Neural progenitor cell (in vitro differentiated cells): ENCODE data around the gene GNMT. TPM values are rescaled to one million over a fixed set of nuclear protein-coding genes. Genes with fewer than 3 reads are reported as not detected.

ENCODE experiments used
- DNase-seq: peaks from one replicate; pipeline ENCODE4 v3.0.0-alpha.2; 2016; ENCODE audit warnings: low spot score
- H2AFZ ChIP-seq: fragments of 200-600 bp; sonication (generic); replicated peaks from 2 replicates; pipeline ENCODE4 v1.6.1; 2016; ENCODE audit warnings: antibody characterized with exemption
- H3F3A ChIP-seq: fragments of 200-600 bp; sonication (generic); 2 replicates; pipeline ENCODE4 v1.6.1; 2016; ENCODE audit warnings: antibody characterized with exemption, low read depth
- H3K27ac ChIP-seq: fragments of 200-600 bp; sonication (generic); 2 replicates; pipeline ENCODE4 v1.5.1; 2016; ENCODE audit warnings: mild to moderate bottlenecking
- H3K27me3 ChIP-seq: fragments of 200-600 bp; sonication (generic); 2 replicates; pipeline ENCODE4 v1.6.1; 2016; ENCODE audit warnings: mild to moderate bottlenecking, moderate library complexity
- H3K36me3 ChIP-seq: fragments of 200-600 bp; sonication (generic); 2 replicates; pipeline ENCODE4 v1.5.1; 2016
- H3K4me1 ChIP-seq: fragments of 200-600 bp; sonication (generic); 2 replicates; pipeline ENCODE4 v1.6.1; 2016; ENCODE audit warnings: mixed run types
- H3K4me2 ChIP-seq: fragments of 200-600 bp; sonication (generic); 2 replicates; pipeline ENCODE4 v1.6.1; 2016
- H3K4me3 ChIP-seq: fragments of 200-600 bp; sonication (generic); 2 replicates; pipeline ENCODE4 v1.5.1; 2016
- H3K79me2 ChIP-seq: fragments of 200-600 bp; sonication (generic); 2 replicates; pipeline ENCODE4 v1.6.1; 2016; ENCODE audit warnings: low read depth
- H3K9ac ChIP-seq: fragments of 200-600 bp; sonication (generic); 2 replicates; pipeline ENCODE4 v1.6.1; 2016
- H3K9me3 ChIP-seq: fragments of 200-600 bp; sonication (generic); 2 replicates; pipeline ENCODE4 v1.5.1; 2016; ENCODE audit warnings: low read depth
- H4K20me1 ChIP-seq: fragments of 200-600 bp; sonication (generic); 2 replicates; pipeline ENCODE4 v1.6.1; 2016; ENCODE audit warnings: low read depth
- H3K27ac Mint-ChIP-seq: 3 replicates; pipeline ENCODE4 v1.8.0; 2021; ENCODE audit warnings: mixed read lengths
- H3K27me3 Mint-ChIP-seq: 2 replicates; pipeline ENCODE4 v1.8.0; 2022; ENCODE audit warnings: low read depth, mild to moderate bottlenecking, inconsistent platforms, moderate library complexity, mixed read lengths; ENCODE audit not compliant: insufficient read depth
- H3K36me3 Mint-ChIP-seq: 3 replicates; pipeline ENCODE4 v1.8.0; 2021; ENCODE audit warnings: mixed read lengths
- H3K4me1 Mint-ChIP-seq: 3 replicates; pipeline ENCODE4 v1.8.0; 2021; ENCODE audit warnings: mixed read lengths
- H3K4me3 Mint-ChIP-seq: 3 replicates; pipeline ENCODE4 v1.8.0; 2021; ENCODE audit warnings: mild to moderate bottlenecking, moderate library complexity, mixed read lengths
- H3K9me3 Mint-ChIP-seq: 3 replicates; pipeline ENCODE4 v1.8.0; 2020; ENCODE audit warnings: mixed read lengths
- EZH2 ChIP-seq: fragments of 200-600 bp; sonication (generic); IDR thresholded peaks from 2 replicates; pipeline ENCODE4 v1.6.1; 2017; ENCODE audit warnings: antibody characterized with exemption, mild to moderate bottlenecking, moderate library complexity
- EZH2phosphoT487 ChIP-seq: fragments of 200-600 bp; sonication (generic); IDR thresholded peaks from 2 replicates; pipeline ENCODE4 v1.6.1; 2017; ENCODE audit warnings: antibody characterized with exemption
- total RNA-seq: library from RNA; depleted of rRNA; stranded (reverse); fragments of >200 nt; gene quantifications from 2 replicates; pipeline ENCODE4 v1.2.3, GENCODE V29; 2015; ENCODE audit warnings: low replicate concordance
- TF ChIP-seq, protein P1 (sequence below): fragments of 200-600 bp; sonication (generic); IDR thresholded peaks from 2 replicates; pipeline ENCODE4 v1.5.1; 2017; ENCODE audit warnings: antibody characterized with exemption, mild to moderate bottlenecking

Gene GNMT
- total RNA-seq, 1 donor from 2014 or later: not detected

DNA sequence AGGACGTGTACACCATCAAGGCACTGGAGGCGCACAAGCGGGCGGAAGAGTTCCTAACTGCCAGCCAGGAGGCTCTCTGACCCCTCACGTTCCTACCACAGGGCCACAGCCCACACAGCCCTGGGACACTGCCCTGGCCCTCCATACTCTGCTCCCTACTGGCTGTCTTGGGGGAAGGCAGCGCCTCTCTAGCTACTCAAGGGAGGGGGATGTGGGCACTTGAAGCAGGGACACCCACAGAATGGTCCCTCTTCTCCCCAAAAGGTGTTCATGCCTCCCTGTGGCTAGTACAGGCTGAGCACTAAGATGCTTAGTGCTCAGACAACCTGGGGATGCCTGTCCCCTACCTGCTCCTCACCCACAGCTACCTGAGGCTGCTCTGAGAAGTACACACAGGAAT is 50.7 kb downstream of the GNMT start:
- Histone ChIP-seq H3F3A (peaks cover 13% of the 10 kb centered on the region), H3K4me1 (peaks cover 16% of the 10 kb centered on the region), H3K36me3 (no peaks in the 10 kb centered on the region), H2AFZ (no peak overlapping the region), H3K9me3 (no peaks in the 10 kb centered on the region), H3K27ac (no peak overlapping the region), H3K27me3 (no peaks in the 10 kb centered on the region), H3K4me2 (no peak overlapping the region), H4K20me1 (peaks cover 16% of the 10 kb centered on the region), H3K79me2 (peaks cover 43% of the 10 kb centered on the region), H3K4me3 (no peak overlapping the region), H3K9ac (no peak overlapping the region)
- peak; percentile 15 for DNase-seq
- Mint-ChIP-seq H3K4me3 (no peak overlapping the region), H3K27me3 (peaks cover 4% of the 10 kb centered on the region), H3K27ac (no peak overlapping the region), H3K4me1 (peaks cover 32% of the 10 kb centered on the region), H3K9me3 (no peaks in the 10 kb centered on the region), H3K36me3 (peaks cover 24% of the 10 kb centered on the region)
- TF ChIP-seq EZH2 (no peak), EZH2phosphoT487 (no peak)
- TF ChIP-seq, protein P1, sequence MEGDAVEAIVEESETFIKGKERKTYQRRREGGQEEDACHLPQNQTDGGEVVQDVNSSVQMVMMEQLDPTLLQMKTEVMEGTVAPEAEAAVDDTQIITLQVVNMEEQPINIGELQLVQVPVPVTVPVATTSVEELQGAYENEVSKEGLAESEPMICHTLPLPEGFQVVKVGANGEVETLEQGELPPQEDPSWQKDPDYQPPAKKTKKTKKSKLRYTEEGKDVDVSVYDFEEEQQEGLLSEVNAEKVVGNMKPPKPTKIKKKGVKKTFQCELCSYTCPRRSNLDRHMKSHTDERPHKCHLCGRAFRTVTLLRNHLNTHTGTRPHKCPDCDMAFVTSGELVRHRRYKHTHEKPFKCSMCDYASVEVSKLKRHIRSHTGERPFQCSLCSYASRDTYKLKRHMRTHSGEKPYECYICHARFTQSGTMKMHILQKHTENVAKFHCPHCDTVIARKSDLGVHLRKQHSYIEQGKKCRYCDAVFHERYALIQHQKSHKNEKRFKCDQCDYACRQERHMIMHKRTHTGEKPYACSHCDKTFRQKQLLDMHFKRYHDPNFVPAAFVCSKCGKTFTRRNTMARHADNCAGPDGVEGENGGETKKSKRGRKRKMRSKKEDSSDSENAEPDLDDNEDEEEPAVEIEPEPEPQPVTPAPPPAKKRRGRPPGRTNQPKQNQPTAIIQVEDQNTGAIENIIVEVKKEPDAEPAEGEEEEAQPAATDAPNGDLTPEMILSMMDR: no peak

DNA sequence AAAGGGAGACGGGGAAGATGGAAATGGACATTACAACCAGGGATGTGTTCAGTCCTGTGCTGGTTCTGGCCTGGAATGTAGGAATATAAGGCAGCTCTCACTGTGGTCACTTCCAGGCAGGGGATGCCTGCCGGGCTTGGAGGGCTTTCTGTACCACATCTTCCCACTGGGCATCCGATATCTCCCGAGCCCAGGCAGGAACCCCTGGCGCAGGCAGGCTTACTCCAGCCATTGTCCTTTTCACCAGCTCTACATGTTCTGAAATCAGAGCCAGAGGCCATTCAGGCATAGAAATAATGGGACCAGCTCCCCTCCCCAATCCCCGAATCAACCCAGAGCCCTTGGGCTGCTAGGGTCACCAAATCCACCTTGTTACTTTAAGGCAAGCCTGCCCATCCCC is 51.8 kb downstream of the GNMT start:
- Mint-ChIP-seq H3K4me1 (peaks cover 32% of the 10 kb centered on the region), H3K27ac (no peak overlapping the region), H3K9me3 (no peaks in the 10 kb centered on the region), H3K4me3 (peak overlapping the region; percentile 95), H3K36me3 (peaks cover 22% of the 10 kb centered on the region), H3K27me3 (peaks cover 4% of the 10 kb centered on the region)
- H4K20me1 ChIP-seq: peaks cover 16% of the 10 kb centered on the region
- H3K9me3 ChIP-seq: no peaks in the 10 kb centered on the region
- peaks cover 54% of the 10 kb centered on the region for H3K79me2 ChIP-seq
- peak overlapping the region; percentile 89 for H3K4me2 ChIP-seq
- no peaks in the 10 kb centered on the region for H3K27me3 ChIP-seq
- no peak overlapping the region for H3K27ac ChIP-seq
- peak overlapping the region; percentile 74 for H3K9ac ChIP-seq
- no peak for DNase-seq
- TF ChIP-seq, protein P1: no peak
- TF ChIP-seq EZH2phosphoT487: no peak
- no peak for TF ChIP-seq EZH2
- no peak overlapping the region for H2AFZ ChIP-seq
- H3K4me3 ChIP-seq: peak overlapping the region; percentile 82
- no peaks in the 10 kb centered on the region for H3K36me3 ChIP-seq
- peaks cover 13% of the 10 kb centered on the region for H3F3A ChIP-seq
- H3K4me1 ChIP-seq: peaks cover 18% of the 10 kb centered on the region

DNA sequence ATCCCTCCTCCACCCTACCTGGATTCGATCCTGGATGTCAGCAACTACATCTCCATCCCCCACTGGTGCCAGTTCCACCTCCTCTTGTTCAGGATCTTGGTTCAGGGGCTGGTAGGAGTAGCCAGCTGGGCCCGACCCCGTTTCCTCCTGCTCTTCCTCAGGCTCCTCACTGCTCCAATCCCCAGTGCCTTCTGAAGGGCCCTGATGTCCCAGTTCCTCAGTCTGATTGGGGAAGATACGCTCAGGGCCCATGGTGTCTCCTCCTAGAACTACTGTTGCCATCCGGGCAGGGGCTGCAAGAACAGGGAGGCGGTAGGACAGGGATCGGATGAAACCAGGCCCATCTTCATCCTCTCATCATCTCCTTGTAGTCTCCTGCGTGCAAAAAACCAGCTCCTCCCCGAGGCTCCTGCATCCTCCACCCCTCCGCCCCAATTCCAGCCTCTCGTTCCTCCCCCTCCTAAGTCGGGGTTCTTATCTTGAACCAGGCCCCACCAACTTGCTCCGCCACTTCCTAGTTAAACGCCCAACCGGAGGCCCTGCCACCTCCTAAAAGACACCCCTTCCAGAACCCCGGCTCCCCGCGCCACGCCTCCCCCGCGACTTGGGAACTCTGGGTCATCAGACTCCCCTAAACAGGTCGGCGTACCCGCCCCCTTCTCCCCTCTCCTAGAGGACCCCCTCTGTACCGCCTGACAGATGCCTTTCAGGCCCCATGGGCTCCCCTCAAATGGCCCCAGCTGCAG is 52.7 kb downstream of the GNMT start:
- Histone ChIP-seq H3K36me3 (no peaks in the 10 kb centered on the region), H4K20me1 (peaks cover 16% of the 10 kb centered on the region), H3K9ac (peak overlapping the region; percentile 74), H3K27me3 (no peaks in the 10 kb centered on the region), H3F3A (peaks cover 13% of the 10 kb centered on the region), H3K4me2 (peak overlapping the region; percentile 89), H3K4me3 (peak overlapping the region; percentile 82), H3K4me1 (peaks cover 18% of the 10 kb centered on the region), H3K9me3 (no peaks in the 10 kb centered on the region), H3K27ac (no peak overlapping the region), H3K79me2 (peaks cover 59% of the 10 kb centered on the region), H2AFZ (peak overlapping the region; percentile 52)
- Mint-ChIP-seq H3K36me3 (peaks cover 18% of the 10 kb centered on the region), H3K27me3 (peaks cover 4% of the 10 kb centered on the region), H3K4me1 (peaks cover 32% of the 10 kb centered on the region), H3K27ac (peak overlapping the region; percentile 84), H3K4me3 (peak overlapping the region; percentile 95), H3K9me3 (no peaks in the 10 kb centered on the region)
- TF ChIP-seq, protein P1: no peak
- no peak for TF ChIP-seq EZH2
- TF ChIP-seq EZH2phosphoT487: no peak
- DNase-seq: no peak

Other genes starting within 250 kb of the GNMT start
- 0.06 TPM in 1 of 2 replicates, not detected in the other for gene PRPH2, start 238.2 kb upstream of the GNMT start, total RNA-seq
- gene TBCC, start 214.7 kb upstream of the GNMT start, total RNA-seq: 40.1 and 40.4 TPM in 2 replicates
- 8.6 TPM in 2 replicates for gene BICRAL, start 178.7 kb upstream of the GNMT start, total RNA-seq
- gene RPL7L1, start 81.1 kb upstream of the GNMT start, total RNA-seq: 92.0 and 106 TPM in 2 replicates
- gene PTCRA, start 44.7 kb upstream of the GNMT start, total RNA-seq: not detected in 2 replicates
- 38.0 and 65.4 TPM in 2 replicates for gene CNPY3, start 31.3 kb upstream of the GNMT start, total RNA-seq
- 11.3 and 22.4 TPM in 2 replicates for gene PEX6, start 18.4 kb downstream of the GNMT start, total RNA-seq
- 75.0 and 103 TPM in 2 replicates for gene PPP2R5D, start 23.8 kb downstream of the GNMT start, total RNA-seq
- 73.1 and 88.3 TPM in 2 replicates for gene MEA1, start 53.2 kb downstream of the GNMT start, total RNA-seq
- gene KLHDC3, start 53.5 kb downstream of the GNMT start, total RNA-seq: 122 and 165 TPM in 2 replicates
- 77.8 and 93.3 TPM in 2 replicates for gene RRP36, start 60.9 kb downstream of the GNMT start, total RNA-seq
- 23.1 and 43.7 TPM in 2 replicates for gene CUL7, start 93.1 kb downstream of the GNMT start, total RNA-seq
- gene MRPL2, start 98.7 kb downstream of the GNMT start, total RNA-seq: 20.7 and 31.7 TPM in 2 replicates
- 12.6 and 28.2 TPM in 2 replicates for gene KLC4, start 98.9 kb downstream of the GNMT start, total RNA-seq
- 68.0 and 155 TPM in 2 replicates for gene PTK7, start 115.6 kb downstream of the GNMT start, total RNA-seq
- 15.0 and 35.6 TPM in 2 replicates for gene SRF, start 210.5 kb downstream of the GNMT start, total RNA-seq
- gene CUL9, start 221.4 kb downstream of the GNMT start, total RNA-seq: 14.1 and 25.9 TPM in 2 replicates